Superior temporal gyrus (tissue), 1 donor: ENCODE measurements around the gene CNTNAP2.

Source experiments
- DNase-seq: peaks from one replicate; pipeline ENCODE4 v3.0.0-alpha.2; 2016; ENCODE audit errors: extremely low spot score

Gene CNTNAP2

GRCh38 chr7:146290746-146291145, 174.1 kb downstream of the CNTNAP2 start:
- DNase-seq = no peak

- DNase-seq = no peak
Measured at GRCh38 chr7:146291900-146292299, 175.3 kb downstream of the CNTNAP2 start.

GRCh38 chr7:146296028-146296427, 179.4 kb downstream of the CNTNAP2 start:
- no peak for DNase-seq

GRCh38 chr7:146314962-146315361, 198.4 kb downstream of the CNTNAP2 start:
- DNase-seq = no peak

GRCh38 chr7:146319629-146320028, 203.0 kb downstream of the CNTNAP2 start:
- DNase-seq = no peak

- no peak for DNase-seq
Measured at GRCh38 chr7:146321301-146321700, 204.7 kb downstream of the CNTNAP2 start.

GRCh38 chr7:146331369-146331768, 214.8 kb downstream of the CNTNAP2 start:
- DNase-seq = no peak

GRCh38 chr7:146345251-146345650, 228.7 kb downstream of the CNTNAP2 start:
- DNase-seq = no peak

- no peak for DNase-seq
Measured at GRCh38 chr7:146346096-146346495, 229.5 kb downstream of the CNTNAP2 start.

GRCh38 chr7:146355216-146355615, 238.6 kb downstream of the CNTNAP2 start:
- DNase-seq = no peak

GRCh38 chr7:146359176-146359575, 242.6 kb downstream of the CNTNAP2 start:
- no peak for DNase-seq

- no peak for DNase-seq
Measured at GRCh38 chr7:146366938-146367337, 250.3 kb downstream of the CNTNAP2 start.

GRCh38 chr7:146370171-146370570, 253.6 kb downstream of the CNTNAP2 start:
- DNase-seq = no peak

GRCh38 chr7:146375170-146375569, 258.6 kb downstream of the CNTNAP2 start:
- DNase-seq = no peak

GRCh38 chr7:146378196-146378595, 261.6 kb downstream of the CNTNAP2 start:
- no peak for DNase-seq

GRCh38 chr7:146387140-146387539, 270.5 kb downstream of the CNTNAP2 start:
- no peak for DNase-seq

- no peak for DNase-seq
Measured at GRCh38 chr7:146388928-146389327, 272.3 kb downstream of the CNTNAP2 start.

- DNase-seq = no peak
Measured at GRCh38 chr7:146393346-146393745, 276.7 kb downstream of the CNTNAP2 start.

GRCh38 chr7:146397141-146397540, 280.5 kb downstream of the CNTNAP2 start:
- no peak for DNase-seq

- DNase-seq = no peak
Measured at GRCh38 chr7:146401939-146402338, 285.3 kb downstream of the CNTNAP2 start.

GRCh38 chr7:146405737-146406136, 289.1 kb downstream of the CNTNAP2 start:
- no peak for DNase-seq

- no peak for DNase-seq
Measured at GRCh38 chr7:146411975-146412374, 295.4 kb downstream of the CNTNAP2 start.

GRCh38 chr7:146412781-146413180, 296.2 kb downstream of the CNTNAP2 start:
- DNase-seq = no peak

GRCh38 chr7:146414373-146414772, 297.8 kb downstream of the CNTNAP2 start:
- DNase-seq = no peak

- no peak for DNase-seq
Measured at GRCh38 chr7:146414937-146415336, 298.3 kb downstream of the CNTNAP2 start.
